ENCODE measurements around the gene CEP72. TPM values are rescaled to one million over a fixed set of nuclear protein-coding genes. Genes with fewer than 3 reads are reported as not detected.

The CEP72 gene
- total RNA-seq, 1 donor from 2014 or later = 0.32 TPM

GRCh38 chr5:659496-660263 is 47.5 kb downstream of the CEP72 start:
- DNase-seq (ENCODE audit: low spot score in 2 of 2) = no peak
- Histone ChIP-seq H3K9me3 (peaks cover 0 to 12% of the 10 kb centered on the region in 2 donors), H3K27ac (no peak overlapping the region), H3K36me3 (peaks cover 19 to 67% of the 10 kb centered on the region in 2 donors), H3K4me1 (no peaks in the 10 kb centered on the region), H3K27me3 (no peaks in the 10 kb centered on the region), H3K4me3 (no peak overlapping the region)
- no peak for TF ChIP-seq CTCF (IDR thresholded peaks at IDR 0.05)
- intact Hi-C loops (cut with DNase I) = loop anchor here (10.0 kb wide), 1 partner anchor 45 kb away; the partner anchor contains the start of gene CEP72

GRCh38 chr5:660491-661030 is 48.4 kb downstream of the CEP72 start:
- no peak for TF ChIP-seq CTCF (IDR thresholded peaks at IDR 0.05)
- H3K4me1 ChIP-seq = no peaks in the 10 kb centered on the region
- H3K27me3 ChIP-seq = no peaks in the 10 kb centered on the region
- no peak overlapping the region for H3K27ac ChIP-seq
- DNase-seq (ENCODE audit: low spot score in 2 of 2) = no peak
- H3K4me3 ChIP-seq = no peak overlapping the region
- peaks cover 0 to 12% of the 10 kb centered on the region in 2 donors for H3K9me3 ChIP-seq
- peaks cover 22 to 75% of the 10 kb centered on the region in 2 donors for H3K36me3 ChIP-seq
- intact Hi-C loops (cut with DNase I) = loop anchor here (10.0 kb wide), 1 partner anchor 46 kb away; the partner anchor contains the start of gene CEP72

GRCh38 chr5:661891-662750 is 50.0 kb downstream of the CEP72 start:
- Histone ChIP-seq H3K4me3 (no peak overlapping the region), H3K36me3 (peaks cover 22 to 84% of the 10 kb centered on the region in 2 donors), H3K27ac (no peak overlapping the region), H3K4me1 (no peaks in the 10 kb centered on the region), H3K9me3 (peaks cover 0 to 12% of the 10 kb centered on the region in 2 donors), H3K27me3 (no peaks in the 10 kb centered on the region)
- DNase-seq (ENCODE audit: low spot score in 2 of 2) = no peak
- TF ChIP-seq CTCF (IDR thresholded peaks at IDR 0.05) = no peak
- intact Hi-C loops (cut with DNase I) = loop anchor here (10.0 kb wide), 1 partner anchor 47 kb away; the partner anchor contains the start of gene CEP72

GRCh38 chr5:662751-663435 is 50.8 kb downstream of the CEP72 start:
- H3K4me1 ChIP-seq = no peaks in the 10 kb centered on the region
- no peak for TF ChIP-seq CTCF (IDR thresholded peaks at IDR 0.05)
- H3K9me3 ChIP-seq = peaks cover 0 to 8% of the 10 kb centered on the region in 2 donors
- intact Hi-C loops (cut with DNase I) = loop anchor here (10.0 kb wide), 1 partner anchor 48 kb away; the partner anchor contains the start of gene CEP72
- H3K4me3 ChIP-seq = no peak overlapping the region
- H3K27ac ChIP-seq = no peak overlapping the region
- DNase-seq (ENCODE audit: low spot score in 2 of 2) = no peak
- no peaks in the 10 kb centered on the region for H3K27me3 ChIP-seq
- peaks cover 22 to 77% of the 10 kb centered on the region in 2 donors for H3K36me3 ChIP-seq

All from ascending aorta (tissue), 2 donors.